Activated B cell treated with CpG ODN at 0.5 μM for 24 hours (primary cell): ENCODE results near the gene HEXIM2. TPM values are rescaled to one million over a fixed set of nuclear protein-coding genes. Genes with fewer than 3 reads are reported as not detected.

Experiments used
- ATAC-seq: fragments of 200-7000 bp; cut with Tn5 transposase; one replicate; pipeline ENCODE4 v1.10.0; 2021; ENCODE audit warnings: low read depth, mild to moderate bottlenecking, moderate library complexity
- CTCF ChIA-PET: fragments of 350-600 bp; sonication (Branson Sonifier 250); formaldehyde crosslinking; loops from one replicate; lab custom pipeline; 2021; ENCODE audit warnings: antibody characterized with exemption; lab: Charles Lee
- POLR2A ChIA-PET: fragments of 350-600 bp; sonication (Branson Sonifier 250); formaldehyde crosslinking; loops from one replicate; lab custom pipeline; 2021; ENCODE audit warnings: antibody characterized with exemption; lab: Charles Lee
- DNase-seq: peaks from one replicate; pipeline ENCODE4 v3.0.0; 2022
- H3K27ac Mint-ChIP-seq: one replicate; pipeline ENCODE4 v1.8.0; 2020; ENCODE audit warnings: mixed read lengths
- H3K27me3 Mint-ChIP-seq: one replicate; pipeline ENCODE4 v1.8.0; 2021; ENCODE audit warnings: mixed read lengths
- H3K36me3 Mint-ChIP-seq: one replicate; pipeline ENCODE4 v1.8.0; 2021; ENCODE audit warnings: low read depth, mixed read lengths
- H3K4me1 Mint-ChIP-seq: one replicate; pipeline ENCODE4 v1.8.0; 2021; ENCODE audit warnings: mixed read lengths
- H3K4me3 Mint-ChIP-seq: one replicate; pipeline ENCODE4 v1.8.0; 2020; ENCODE audit warnings: mild to moderate bottlenecking, mixed read lengths
- H3K9me3 Mint-ChIP-seq: one replicate; pipeline ENCODE4 v1.8.0; 2020; ENCODE audit warnings: mixed read lengths
- CTCF ChIP-seq: fragments of 200-600 bp; IDR thresholded peaks from one replicate; pipeline ENCODE4 v1.8.0; 2022; ENCODE audit warnings: antibody characterized with exemption, mild to moderate bottlenecking
- intact Hi-C: fragments of 100-400 bp; cut with micrococcal nuclease; formaldehyde crosslinking; loops from one replicate; pipeline ENCODE4 v1.15.1; 2024
- total RNA-seq: library from RNA; stranded (reverse); gene quantifications from 2 replicates; pipeline ENCODE4 v1.2.3, GENCODE V29; 2022

HEXIM2 gene
- total RNA-seq, 1 donor from 2014 or later: 11.1 TPM

- Mint-ChIP-seq H3K4me3 (peak overlapping the region; percentile 96), H3K27ac (peak overlapping the region; percentile 100), H3K27me3 (no peaks in the 10 kb centered on the region), H3K9me3 (no peaks in the 10 kb centered on the region), H3K36me3 (peaks cover 19% of the 10 kb centered on the region), H3K4me1 (peaks cover 65% of the 10 kb centered on the region)
- intact Hi-C loops: no loop called here
- DNase-seq: no peak
- ChIA-PET POLR2A (interaction anchor here (0.6 to 8.7 kb wide), 19 partner anchors 10 to 270 kb away, joined by 3 to 703 read pairs (median 17); partner anchors contain the start of genes ACBD4, EFTUD2, FMNL1 and HEXIM2), CTCF (interaction anchor here (1.0 to 6.3 kb wide), 4 partner anchors 12 to 50 kb away, joined by 5 to 167 read pairs (median 64); partner anchors contain the start of genes ACBD4, HEXIM2 and PLCD3)
- peak; percentile 7 for ATAC-seq
- TF ChIP-seq CTCF: no peak
These were observed 14.6 kb upstream of the HEXIM2 start for GRCh38 chr17:45146890-45147580.

- no peaks in the 10 kb centered on the region for H3K9me3 Mint-ChIP-seq
- intact Hi-C loops: loop anchor here (1.0 to 2.0 kb wide), 5 partner anchors 12 to 169 kb away; partner anchors contain the start of genes ACBD4, HEXIM2, MAP3K14 and NMT1
These were observed 14.0 kb upstream of the HEXIM2 start for GRCh38 chr17:45147581-45148182.

GRCh38 chr17:45148183-45149036 lies 13.3 kb upstream of the HEXIM2 start, which contains the start of gene HEXIM1:
HEXIM1 (plus strand) TSS chr17:45148475; CDS start chr17:45149191, 716 bp downstream.
- H3K27me3 Mint-ChIP-seq: no peaks in the 10 kb centered on the region
- peaks cover 61% of the 10 kb centered on the region for H3K4me1 Mint-ChIP-seq
- DNase-seq (peak; percentile 97), ATAC-seq (peak; percentile 74)
- TF ChIP-seq CTCF: no peak
- peak within 1 kb of the TSS; percentile 100 for H3K27ac Mint-ChIP-seq
- intact Hi-C loops: loop anchor here (1.0 to 2.0 kb wide), 7 partner anchors 13 to 168 kb away; partner anchors contain the start of genes ACBD4, HEXIM2, MAP3K14 and NMT1
- no peaks in the 10 kb centered on the region for H3K9me3 Mint-ChIP-seq
- ChIA-PET POLR2A (interaction anchor here (0.6 to 8.7 kb wide), 35 partner anchors 9 to 381 kb away, joined by 3 to 703 read pairs (median 6); partner anchors contain the start of genes ACBD4, DCAKD, EFTUD2 and FMNL1), CTCF (interaction anchor here (1.0 to 6.3 kb wide), 13 partner anchors 8 to 168 kb away, joined by 3 to 167 read pairs (median 4); partner anchors contain the start of genes ACBD4, HEXIM2 and PLCD3)
- peak within 1 kb of the TSS; percentile 96 for H3K4me3 Mint-ChIP-seq
- H3K36me3 Mint-ChIP-seq: peaks cover 19% of the 10 kb centered on the region

More at GRCh38 chr17:45147581-45148182, 14.0 kb upstream of the HEXIM2 start:
- peaks cover 66% of the 10 kb centered on the region for H3K4me1 Mint-ChIP-seq
- peak; percentile 79 for DNase-seq
- H3K4me3 Mint-ChIP-seq: peak overlapping the region; percentile 96
- POLR2A ChIA-PET: interaction anchor here (0.6 to 8.7 kb wide), 31 partner anchors 9 to 262 kb away, joined by 3 to 703 read pairs (median 11); partner anchors contain the start of genes ACBD4, DCAKD, EFTUD2 and FMNL1
- CTCF ChIA-PET: interaction anchor here (1.0 to 6.3 kb wide), 4 partner anchors 13 to 84 kb away, joined by 5 to 167 read pairs (median 61); partner anchors contain the start of genes ACBD4, HEXIM2 and PLCD3
- H3K36me3 Mint-ChIP-seq: peaks cover 19% of the 10 kb centered on the region
- H3K27me3 Mint-ChIP-seq: no peaks in the 10 kb centered on the region
- no peak for TF ChIP-seq CTCF
- peak overlapping the region; percentile 100 for H3K27ac Mint-ChIP-seq
- ATAC-seq: peak; percentile 23

GRCh38 chr17:45149037-45149668 lies 12.5 kb upstream of the HEXIM2 start:
- POLR2A ChIA-PET: interaction anchor here (0.6 to 8.7 kb wide), 30 partner anchors 8 to 382 kb away, joined by 3 to 703 read pairs (median 12); partner anchors contain the start of genes ACBD4, DCAKD, EFTUD2 and FMNL1
- Mint-ChIP-seq H3K27me3 (no peaks in the 10 kb centered on the region), H3K27ac (peak overlapping the region; percentile 100), H3K4me1 (peaks cover 55% of the 10 kb centered on the region), H3K4me3 (peak overlapping the region; percentile 96), H3K36me3 (peaks cover 19% of the 10 kb centered on the region), H3K9me3 (no peaks in the 10 kb centered on the region)
- ATAC-seq: peak; percentile 26
- intact Hi-C loops: loop anchor here (1.0 to 2.0 kb wide), 3 partner anchors 48 to 168 kb away; partner anchors contain the start of gene MAP3K14
- DNase-seq: peak; percentile 72
- TF ChIP-seq CTCF: peak; percentile 22
- CTCF ChIA-PET: interaction anchor here (0.7 to 6.3 kb wide), 16 partner anchors 8 to 168 kb away, joined by 3 to 167 read pairs (median 4); partner anchors contain the start of genes ACBD4, HEXIM2 and PLCD3
